NCI-H2196 treated with DMSO at 0.1 percent for 48 hours (cell line): ENCODE data around the gene GAS2L2.
"Not testable (repeated sequence)": the region's sequence is repeated elsewhere in the genome, so short reads cannot be mapped to it uniquely, and the experiment has no call there.

ENCODE experiments used
- DNase-seq: peaks from one replicate; lab custom pipeline; 2025; ENCODE audit not compliant: unreplicated experiment; lab: John Stamatoyannopoulos, UW

The GAS2L2 gene

DNA sequence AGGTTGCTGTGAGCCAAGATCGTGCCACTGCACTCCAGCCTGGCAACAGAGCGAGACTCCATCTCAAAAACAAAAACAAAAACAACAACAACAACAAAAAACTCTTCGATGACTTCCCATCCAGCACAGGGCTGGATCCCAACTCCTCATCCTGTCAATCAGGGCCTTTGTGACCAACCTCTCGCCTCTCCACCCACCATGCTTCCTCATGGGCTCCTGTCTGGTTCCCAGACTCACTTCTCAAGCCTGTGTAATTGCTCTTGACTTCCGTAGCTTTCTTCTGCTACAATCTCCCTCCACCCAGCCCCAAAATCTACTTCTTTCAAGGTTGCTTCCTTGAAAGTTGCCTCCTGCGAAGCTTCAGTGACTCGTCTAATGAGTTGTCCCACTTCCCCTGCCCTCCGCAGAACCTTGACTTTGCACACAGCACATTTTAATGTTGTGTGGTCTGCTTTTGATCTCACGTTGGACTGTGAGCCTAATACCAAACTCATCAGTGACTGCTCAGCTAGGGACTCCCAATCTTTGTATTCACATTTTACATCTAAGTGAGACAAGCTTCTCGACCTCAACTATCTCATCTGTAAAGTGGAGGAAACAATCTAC lies 22.5 kb downstream of the GAS2L2 start:
- DNase-seq: no peak

DNA sequence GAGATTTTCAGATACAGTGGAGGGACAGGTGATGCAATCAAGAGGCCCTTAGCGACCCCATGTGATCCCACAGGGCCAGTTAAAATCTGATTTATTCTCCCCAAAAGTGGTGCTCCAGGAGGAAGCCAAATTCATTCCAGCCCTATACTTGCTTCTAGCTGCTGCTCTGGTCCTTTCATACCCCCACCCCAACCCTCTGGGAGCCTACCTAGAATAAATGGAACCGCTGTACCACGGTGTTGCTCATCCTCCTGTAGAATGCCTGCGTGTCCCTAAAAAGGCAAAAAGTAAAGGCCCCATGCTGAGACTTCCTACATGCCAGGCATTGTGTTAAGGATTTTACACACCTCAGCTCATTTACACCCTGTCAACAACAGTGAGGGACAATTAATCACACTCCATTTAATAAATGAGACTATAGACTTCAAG lies 23.6 kb downstream of the GAS2L2 start:
- no peak for DNase-seq

DNA sequence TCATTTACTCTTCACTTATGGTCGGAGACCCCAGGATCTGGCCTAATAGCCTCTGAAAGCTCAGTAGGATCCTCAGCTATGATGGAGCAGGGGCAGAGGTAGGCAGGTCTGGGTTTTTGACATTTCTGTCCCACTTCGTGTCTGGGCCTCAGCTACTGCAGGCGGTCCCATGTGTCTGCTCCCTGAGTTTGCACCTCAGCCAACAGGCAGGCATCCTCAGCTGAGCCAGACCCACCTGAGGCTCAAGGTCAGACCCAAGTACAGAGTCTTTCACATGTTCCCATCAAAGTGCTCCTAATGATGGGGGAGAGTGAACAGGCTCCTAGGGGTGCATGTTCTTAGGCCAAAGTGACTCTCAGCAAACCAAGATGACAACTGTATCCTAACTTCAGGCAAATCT lies 24.5 kb downstream of the GAS2L2 start:
- DNase-seq: no peak

GRCh38 chr17:35727635-35728034 lies 25.4 kb downstream of the GAS2L2 start:
- no peak for DNase-seq

- DNase-seq: no peak
Measured at GRCh38 chr17:35726953-35727460, 26.0 kb downstream of the GAS2L2 start.

- DNase-seq: no peak
Measured at GRCh38 chr17:35726127-35726952, 26.7 kb downstream of the GAS2L2 start.

DNA sequence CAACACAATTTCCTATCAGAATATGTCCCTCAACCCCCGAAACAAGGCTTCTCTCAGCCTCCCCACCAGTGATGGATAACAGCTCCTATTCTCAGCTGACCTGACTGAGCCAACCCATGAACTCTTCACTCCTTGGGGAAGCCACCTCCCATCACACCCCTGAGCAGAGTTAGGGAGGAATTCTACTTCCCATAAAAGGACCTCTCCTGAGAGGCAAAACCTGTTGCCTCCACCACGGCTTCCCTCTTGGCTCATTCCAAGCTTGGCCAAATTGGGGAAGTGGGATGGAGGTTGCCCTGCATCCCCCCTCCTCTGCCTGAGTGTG lies 27.3 kb downstream of the GAS2L2 start:
- no peak for DNase-seq

GRCh38 chr17:35725058-35725457 lies 28.0 kb downstream of the GAS2L2 start:
- no peak for DNase-seq

DNA sequence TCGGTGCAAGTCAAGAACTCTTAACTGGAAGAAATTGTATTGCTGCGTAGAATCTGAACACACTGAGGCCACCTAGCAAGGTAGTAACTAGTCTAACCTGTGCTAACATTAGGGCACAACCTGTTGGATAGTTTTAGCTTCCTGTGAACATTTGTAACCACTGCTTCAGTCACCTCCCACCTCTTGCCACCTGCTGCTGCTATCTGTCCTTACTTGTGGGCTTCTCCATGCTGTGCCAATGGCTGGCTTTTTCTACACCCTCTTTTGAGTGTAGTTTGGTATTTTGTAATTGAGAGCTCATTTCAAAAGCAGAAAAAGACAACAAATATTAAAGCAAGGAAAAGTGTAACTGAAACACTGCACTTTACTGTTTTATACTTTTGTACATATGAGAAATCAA lies 29.3 kb downstream of the GAS2L2 start:
- no peak for DNase-seq

GRCh38 chr17:35717475-35717874 lies 35.6 kb downstream of the GAS2L2 start:
- no peak for DNase-seq

GRCh38 chr17:35716897-35717465 lies 36.1 kb downstream of the GAS2L2 start:
- DNase-seq: no peak

- DNase-seq: no peak
Measured at GRCh38 chr17:35716173-35716572, 36.9 kb downstream of the GAS2L2 start.

DNA sequence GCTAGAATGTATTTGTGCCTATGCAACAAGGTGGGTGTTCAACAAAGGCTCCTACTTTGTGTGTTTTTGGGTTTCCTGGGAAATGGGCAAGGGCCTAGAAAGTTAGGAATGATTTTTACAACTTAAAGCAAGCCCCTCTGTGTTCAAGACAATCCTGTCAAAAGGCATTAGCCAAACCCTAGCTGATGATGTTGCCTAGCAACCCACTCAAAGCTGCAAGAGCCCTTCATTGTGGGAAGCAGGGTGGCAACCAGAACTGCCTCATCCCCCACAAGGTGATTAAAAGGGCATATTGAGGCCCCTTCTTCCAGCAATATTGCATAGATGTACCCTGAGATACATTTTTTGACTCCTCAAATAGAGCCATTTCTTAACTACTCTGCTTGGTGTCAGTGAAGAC lies 37.6 kb downstream of the GAS2L2 start:
- DNase-seq: no peak

DNA sequence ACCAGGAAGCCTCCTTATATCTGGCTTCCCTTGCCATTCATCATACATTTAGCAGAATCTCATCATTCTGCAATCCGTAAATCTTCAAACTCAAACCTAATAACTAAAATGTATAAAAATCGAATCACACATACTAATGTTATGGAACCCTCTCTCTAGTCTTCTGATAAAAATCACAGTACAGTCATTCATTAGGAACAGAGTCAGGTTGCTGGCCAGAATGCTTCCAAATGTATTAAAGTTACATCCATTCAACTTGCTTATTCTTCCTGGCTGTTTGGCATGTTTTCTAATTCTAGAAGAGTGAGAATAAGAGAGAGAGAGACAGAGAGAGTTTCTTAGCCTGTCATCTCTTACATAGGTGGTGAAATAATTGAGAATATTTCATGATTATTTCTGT lies 38.1 kb downstream of the GAS2L2 start:
- no peak for DNase-seq

- DNase-seq: no peak
Measured at GRCh38 chr17:35713069-35713728, 39.8 kb downstream of the GAS2L2 start.

DNA sequence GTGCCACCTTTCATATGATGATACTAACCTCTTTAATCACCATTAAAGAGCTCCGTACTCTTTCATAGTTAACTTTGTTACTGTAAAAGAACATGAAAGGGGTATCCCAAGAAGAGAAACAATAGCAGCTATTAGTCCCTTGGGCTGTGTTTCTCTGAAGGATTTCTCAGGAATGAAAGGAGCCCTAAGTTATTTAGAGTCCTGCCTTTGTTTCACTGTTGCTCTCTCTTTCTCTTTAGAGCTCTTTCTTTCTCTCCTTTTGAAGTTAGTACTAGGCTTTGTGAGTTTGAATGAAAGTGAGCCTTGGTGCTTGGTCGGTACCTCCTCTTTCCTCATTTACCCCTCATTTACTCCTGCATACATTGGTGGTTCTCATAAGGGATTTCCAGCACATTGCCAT lies 42.1 kb downstream of the GAS2L2 start:
- DNase-seq: no peak

DNA sequence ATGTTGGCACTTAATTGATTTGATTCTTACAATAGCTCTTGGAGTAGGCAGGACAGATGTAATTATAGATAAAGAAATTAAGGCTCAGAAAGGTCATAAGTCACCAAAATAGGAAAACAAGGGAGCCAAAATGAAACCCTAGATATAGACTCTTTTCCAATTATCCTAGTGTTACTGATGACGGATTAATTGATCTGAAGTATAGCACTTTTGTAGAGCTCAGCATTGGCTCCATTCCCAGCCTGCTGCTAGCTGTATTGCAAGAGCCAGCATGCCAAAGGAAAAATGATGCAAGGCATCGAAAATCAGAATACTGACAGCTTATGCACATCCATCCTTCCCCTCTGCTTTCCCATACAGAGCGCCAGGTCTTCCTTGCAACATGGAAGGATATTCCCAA lies 43.2 kb downstream of the GAS2L2 start:
- no peak for DNase-seq

- no peak for DNase-seq
Measured at GRCh38 chr17:35708951-35709350, 44.1 kb downstream of the GAS2L2 start.

DNA sequence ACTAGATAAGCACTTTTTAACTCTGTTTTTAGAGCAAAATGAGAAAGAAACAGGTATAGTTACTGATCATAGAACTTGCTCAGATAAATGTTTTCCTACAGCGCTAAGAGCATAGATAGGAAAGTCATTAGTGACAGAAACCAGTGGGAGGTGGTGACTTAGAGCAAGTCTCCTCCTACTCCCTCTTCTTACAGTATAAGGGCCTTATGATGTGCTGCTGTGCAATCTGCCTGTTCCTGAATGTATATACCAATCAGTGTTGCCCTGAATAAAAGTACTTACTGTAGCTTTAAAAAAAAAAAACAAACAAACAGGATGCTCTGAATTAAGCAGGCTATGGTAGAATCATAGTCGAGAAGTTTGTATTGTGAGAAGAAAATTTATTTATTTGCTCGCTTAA lies 44.9 kb downstream of the GAS2L2 start:
- no peak for DNase-seq

DNA sequence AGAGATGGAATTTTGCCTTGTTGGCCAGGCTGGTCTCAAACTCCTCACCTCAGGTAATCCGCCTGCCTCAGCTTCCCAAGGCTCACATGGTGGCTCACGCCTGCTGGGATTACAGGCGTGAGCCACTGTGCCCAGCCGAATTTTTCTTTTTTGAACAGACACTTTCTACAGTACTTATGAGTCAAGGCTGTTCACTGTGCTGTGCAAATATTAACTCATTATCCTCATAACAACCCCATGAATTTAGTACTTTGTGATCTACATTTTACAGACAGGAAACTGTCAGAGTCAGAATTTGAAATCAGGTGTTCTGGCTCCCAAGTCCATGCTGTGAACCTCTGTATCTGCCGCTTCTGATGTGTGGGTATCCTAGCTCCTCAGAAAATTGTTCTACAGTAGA lies 47.3 kb downstream of the GAS2L2 start:
- no peak for DNase-seq

- DNase-seq: no peak
Measured at GRCh38 chr17:35705230-35705629, 47.8 kb downstream of the GAS2L2 start.

GRCh38 chr17:35703308-35703707 lies 49.7 kb downstream of the GAS2L2 start:
- DNase-seq: not testable (repeated sequence)
